ENCODE data around the gene CFAP97. TPM values are rescaled to one million over a fixed set of nuclear protein-coding genes. Genes with fewer than 3 reads are reported as not detected.

The CFAP97 gene
- polyA plus RNA-seq, 1 experiment: 51.1 TPM

GRCh38 chr4:185192059-185192458, 11.7 kb downstream of the CFAP97 start:
- POLR2A ChIA-PET: no interaction called here
- TF ChIP-seq CTCF (IDR thresholded peaks at IDR 0.05; ENCODE audit: low read depth, low read length): no peak
- no peak overlapping the region for H3K4me3 ChIP-seq (ENCODE audit: low read depth, low read length)
- DNase-seq (ENCODE audit: low read depth, low spot score): no peak
- CTCF ChIA-PET: interaction anchor here (0.6 to 3.9 kb wide), 3 partner anchors 8 to 39 kb away, joined by 4 to 21 read pairs (median 5); no protein-coding TSS in a partner anchor
- H3K27ac ChIP-seq (ENCODE audit: low read depth, low read length): no peak overlapping the region
- H3K9me3 ChIP-seq (ENCODE audit: control insufficient read depth, insufficient read depth, low read length): no peaks in the 10 kb centered on the region
- no peaks in the 10 kb centered on the region for H3K27me3 ChIP-seq (ENCODE audit: control insufficient read depth, insufficient read depth, low read length)

GRCh38 chr4:185190306-185190856, 13.4 kb downstream of the CFAP97 start:
- H3K27ac ChIP-seq (ENCODE audit: low read depth, low read length): no peak overlapping the region
- CTCF ChIA-PET: no interaction called here
- no peak for TF ChIP-seq CTCF (IDR thresholded peaks at IDR 0.05; ENCODE audit: low read depth, low read length)
- H3K4me3 ChIP-seq (ENCODE audit: low read depth, low read length): no peak overlapping the region
- no peaks in the 10 kb centered on the region for H3K27me3 ChIP-seq (ENCODE audit: control insufficient read depth, insufficient read depth, low read length)
- no peak for DNase-seq (ENCODE audit: low read depth, low spot score)
- H3K9me3 ChIP-seq (ENCODE audit: control insufficient read depth, insufficient read depth, low read length): no peaks in the 10 kb centered on the region
- POLR2A ChIA-PET: no interaction called here

- Histone ChIP-seq H3K9me3 (ENCODE audit: control insufficient read depth, insufficient read depth, low read length) (no peaks in the 10 kb centered on the region), H3K27me3 (ENCODE audit: control insufficient read depth, insufficient read depth, low read length) (no peaks in the 10 kb centered on the region), H3K4me3 (ENCODE audit: low read depth, low read length) (no peak overlapping the region), H3K27ac (ENCODE audit: low read depth, low read length) (no peak overlapping the region)
- ChIA-PET POLR2A (no interaction called here), CTCF (no interaction called here)
- DNase-seq (ENCODE audit: low read depth, low spot score): no peak
- no peak for TF ChIP-seq CTCF (IDR thresholded peaks at IDR 0.05; ENCODE audit: low read depth, low read length)
Measured at GRCh38 chr4:185189606-185190305, 14.0 kb downstream of the CFAP97 start.

GRCh38 chr4:185186769-185187168, 17.0 kb downstream of the CFAP97 start:
- CTCF ChIA-PET: interaction anchor here (5.0 kb wide), 1 partner anchor 13 kb away, joined by 58 read pairs; no protein-coding TSS in a partner anchor
- no peak overlapping the region for H3K4me3 ChIP-seq (ENCODE audit: low read depth, low read length)
- H3K27ac ChIP-seq (ENCODE audit: low read depth, low read length): no peak overlapping the region
- POLR2A ChIA-PET: no interaction called here
- H3K27me3 ChIP-seq (ENCODE audit: control insufficient read depth, insufficient read depth, low read length): no peaks in the 10 kb centered on the region
- H3K9me3 ChIP-seq (ENCODE audit: control insufficient read depth, insufficient read depth, low read length): no peaks in the 10 kb centered on the region
- no peak for DNase-seq (ENCODE audit: low read depth, low spot score)
- no peak for TF ChIP-seq CTCF (IDR thresholded peaks at IDR 0.05; ENCODE audit: low read depth, low read length)

- Histone ChIP-seq H3K27ac (ENCODE audit: low read depth, low read length) (no peak overlapping the region), H3K9me3 (ENCODE audit: control insufficient read depth, insufficient read depth, low read length) (no peaks in the 10 kb centered on the region), H3K27me3 (ENCODE audit: control insufficient read depth, insufficient read depth, low read length) (no peaks in the 10 kb centered on the region), H3K4me3 (ENCODE audit: low read depth, low read length) (no peak overlapping the region)
- ChIA-PET POLR2A (interaction anchor here (1.2 kb wide), 1 partner anchor 41 kb away, joined by 3 read pairs; the partner anchor contains the start of gene SLC25A4), CTCF (interaction anchor here (0.6 to 5.0 kb wide), 47 partner anchors 10 to 551 kb away, joined by 3 to 66 read pairs (median 4); partner anchors contain the start of genes SLC25A4 and UFSP2)
- peak; percentile 86 for TF ChIP-seq CTCF (IDR thresholded peaks at IDR 0.05; ENCODE audit: low read depth, low read length)
- peak; percentile 84 for DNase-seq (ENCODE audit: low read depth, low spot score)
Measured at GRCh38 chr4:185183622-185184281, 20.0 kb downstream of the CFAP97 start.

Data from AG04450 (cell line).